GM18505 (cell line): ENCODE results near the gene CACNA2D3.

Source experiments
- ATAC-seq: cut with Tn5 transposase; IDR thresholded peaks from one replicate; pipeline ENCODE4 v1.9.1; 2021; ENCODE audit not compliant: unreplicated experiment
- POLR2A ChIP-seq: IDR thresholded peaks from 4 replicates; pipeline ENCODE4 v1.6.1; 2011; ENCODE audit warnings: borderline replicate concordance; ENCODE audit not compliant: insufficient read depth, insufficient read length; ENCODE audit errors: extremely low read depth

Gene CACNA2D3

DNA sequence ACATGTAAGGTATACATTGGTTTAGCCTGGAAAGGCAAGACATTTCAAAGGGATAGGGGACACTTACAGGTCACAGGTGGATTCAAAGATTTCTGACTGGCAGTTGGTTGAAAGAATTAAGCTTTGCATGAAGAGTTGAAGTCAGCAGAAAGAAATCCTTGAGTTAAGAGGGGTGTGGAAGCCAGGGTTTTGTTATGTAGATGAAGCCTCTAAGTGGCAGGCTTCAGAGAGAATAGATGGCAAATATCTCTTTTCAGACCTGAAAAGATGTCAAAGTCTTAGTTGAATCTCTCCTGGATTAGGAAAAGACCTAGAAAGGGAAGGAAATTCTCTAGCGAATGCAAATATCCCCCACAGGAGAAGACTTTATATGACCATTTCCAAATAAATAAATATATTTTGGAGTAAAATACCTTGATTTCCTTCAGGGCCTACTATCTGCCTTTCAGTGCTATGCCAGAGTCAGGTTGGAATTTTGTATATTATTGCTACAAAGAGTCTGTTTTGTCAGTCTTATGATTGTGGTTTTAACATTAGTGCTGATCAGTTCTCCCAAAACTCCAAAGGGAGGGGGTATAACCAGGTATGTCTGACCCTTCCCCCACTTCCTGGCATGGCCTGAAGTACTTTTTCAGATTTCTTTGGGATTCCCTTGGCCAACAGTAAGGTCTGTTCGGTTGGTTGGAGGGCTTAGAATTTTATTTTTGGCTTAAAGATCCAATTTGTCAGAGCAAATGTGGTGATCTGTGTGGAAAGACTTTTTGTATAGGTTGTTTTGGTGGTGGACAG lies 519.1 kb downstream of the CACNA2D3 start:
- ATAC-seq: no peak
- no peak for TF ChIP-seq POLR2A

- TF ChIP-seq POLR2A: no peak
- ATAC-seq: no peak
Measured at GRCh38 chr3:54642147-54642546, 519.8 kb downstream of the CACNA2D3 start.

DNA sequence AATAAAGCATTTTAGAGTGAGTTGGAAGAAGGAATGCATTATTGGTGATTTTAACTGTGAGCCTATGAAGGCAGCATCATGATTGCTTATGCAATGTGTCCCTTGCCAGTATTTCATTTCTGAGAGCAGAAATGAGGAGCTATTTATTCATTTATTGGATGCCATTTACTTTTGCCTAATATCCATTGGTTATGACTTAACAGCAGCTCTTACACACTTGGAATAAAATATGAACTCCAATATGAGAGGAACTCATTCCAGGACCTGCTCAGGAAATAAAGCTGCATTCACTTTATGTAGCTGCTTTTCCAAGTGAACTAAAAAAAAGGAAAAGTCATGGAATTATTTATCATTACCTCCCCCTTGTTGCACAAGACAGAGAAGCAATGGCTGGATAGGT lies 525.4 kb downstream of the CACNA2D3 start:
- no peak for ATAC-seq
- no peak for TF ChIP-seq POLR2A

GRCh38 chr3:54649551-54649950 lies 527.2 kb downstream of the CACNA2D3 start:
- no peak for ATAC-seq
- TF ChIP-seq POLR2A: no peak

DNA sequence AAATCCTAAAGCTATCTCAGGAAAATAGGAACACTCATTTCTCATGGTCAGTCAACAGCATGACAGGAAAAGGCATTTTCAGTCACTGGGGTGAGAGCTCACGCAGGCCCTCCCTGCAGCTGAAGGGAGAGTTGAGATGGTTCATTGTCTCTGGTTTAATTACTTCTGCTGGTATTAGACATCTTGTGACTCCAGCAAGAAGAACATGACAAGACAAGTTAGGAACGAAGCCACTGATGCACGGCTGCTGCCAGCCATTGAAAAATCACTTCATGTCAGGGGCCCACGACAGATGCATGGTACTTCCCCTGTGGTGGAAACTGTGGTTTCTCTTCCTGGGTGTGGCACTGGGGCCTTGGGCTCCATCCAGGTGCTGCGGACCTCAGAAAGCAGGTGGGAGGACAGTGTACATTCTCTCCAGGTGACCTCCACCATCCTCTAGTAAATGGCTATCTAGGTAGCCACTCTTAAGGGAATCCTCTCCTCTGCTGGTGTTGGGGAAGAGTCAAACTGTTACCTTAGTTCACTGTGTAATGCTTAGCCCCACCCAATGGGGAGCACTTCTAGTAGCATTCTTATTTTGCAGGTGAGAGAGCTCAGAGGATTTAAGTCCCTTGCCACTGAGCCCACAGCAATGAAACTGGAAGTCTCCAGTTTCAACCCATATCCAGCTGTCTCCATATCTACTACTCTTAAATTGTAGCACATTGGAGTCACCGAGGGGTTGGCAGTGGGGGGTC lies 531.3 kb downstream of the CACNA2D3 start:
- no peak for TF ChIP-seq POLR2A
- no peak for ATAC-seq

DNA sequence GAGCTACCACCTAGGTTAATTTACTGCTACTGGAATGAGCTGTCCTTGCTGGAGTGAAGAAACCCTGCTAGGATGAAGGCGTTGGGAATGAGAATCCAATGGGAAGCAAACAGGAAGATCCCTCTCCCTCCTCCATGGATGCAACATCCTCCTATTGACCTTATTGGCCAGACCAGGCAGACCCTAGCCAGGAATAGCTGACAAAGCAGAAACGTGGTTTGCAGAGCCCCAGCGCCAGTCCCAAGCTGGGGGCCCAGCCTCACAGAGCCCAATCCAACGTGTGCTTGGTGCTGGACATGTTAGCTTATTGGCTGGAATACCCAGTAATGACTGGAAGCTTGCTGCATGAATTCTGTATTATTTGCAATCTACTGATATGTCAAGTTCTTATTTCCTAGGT lies 532.4 kb downstream of the CACNA2D3 start:
- no peak for ATAC-seq
- TF ChIP-seq POLR2A: no peak

- no peak for TF ChIP-seq POLR2A
- ATAC-seq: no peak
Measured at GRCh38 chr3:54659347-54659746, 537.0 kb downstream of the CACNA2D3 start.

- ATAC-seq: no peak
- no peak for TF ChIP-seq POLR2A
Measured at GRCh38 chr3:54660714-54661132, 538.4 kb downstream of the CACNA2D3 start.

- no peak for TF ChIP-seq POLR2A
- ATAC-seq: no peak
Measured at GRCh38 chr3:54661151-54661550, 538.8 kb downstream of the CACNA2D3 start.

DNA sequence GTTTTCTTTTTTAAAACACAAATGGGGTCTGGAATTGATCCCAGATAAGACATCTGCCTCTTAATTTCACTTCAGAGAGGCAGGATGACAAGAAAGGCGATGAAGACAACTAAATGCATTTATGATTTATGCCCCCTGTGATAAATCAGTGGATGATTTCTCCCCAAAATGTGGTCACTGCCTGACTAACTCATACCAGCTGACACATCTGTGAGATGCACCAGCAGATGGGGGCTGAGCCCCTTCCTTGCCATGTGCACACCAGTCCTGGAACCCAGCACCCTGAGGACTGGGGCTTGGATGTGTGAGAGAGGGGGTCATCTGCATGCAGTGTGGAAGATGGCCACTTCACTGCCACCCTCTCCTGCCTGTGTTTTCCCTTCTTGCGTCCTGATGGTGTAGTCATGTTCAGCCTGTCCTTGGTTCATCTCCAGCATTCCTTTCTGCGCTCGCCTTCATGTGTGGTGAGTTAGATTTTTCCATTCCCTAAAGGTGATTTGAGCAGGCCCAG lies 541.2 kb downstream of the CACNA2D3 start:
- TF ChIP-seq POLR2A: no peak
- no peak for ATAC-seq

DNA sequence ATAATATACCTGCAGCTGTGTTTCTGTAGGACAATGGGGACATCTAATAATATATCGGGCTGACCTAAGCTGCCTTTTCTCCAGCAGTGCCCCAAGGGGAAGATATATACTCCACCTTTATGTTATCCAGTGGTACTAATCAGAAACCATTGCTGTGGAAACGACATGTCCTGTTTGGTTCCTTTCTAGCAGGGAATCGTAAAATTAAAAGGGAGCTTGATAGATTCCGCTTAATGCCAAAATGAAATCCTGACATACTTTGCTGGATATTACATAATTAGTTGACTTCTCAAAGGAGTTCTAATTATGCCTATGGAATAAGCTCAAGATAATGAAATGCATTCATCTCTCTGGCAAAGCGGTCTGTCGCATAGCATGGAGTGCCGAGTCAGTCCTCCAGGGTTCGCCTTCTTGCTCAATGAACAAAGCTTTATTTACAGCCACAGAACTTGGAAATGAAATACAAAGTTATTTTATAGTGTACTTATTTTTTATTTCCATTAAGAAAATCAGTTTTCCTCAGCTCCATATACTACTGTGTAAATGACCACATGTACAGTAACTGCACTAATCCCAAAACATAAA lies 542.8 kb downstream of the CACNA2D3 start:
- ATAC-seq: no peak
- TF ChIP-seq POLR2A: no peak

- no peak for ATAC-seq
- no peak for TF ChIP-seq POLR2A
Measured at GRCh38 chr3:54668236-54668635, 545.9 kb downstream of the CACNA2D3 start.

GRCh38 chr3:54670201-54671000 lies 548.0 kb downstream of the CACNA2D3 start:
- ATAC-seq: no peak
- TF ChIP-seq POLR2A: no peak

- TF ChIP-seq POLR2A: no peak
Measured at GRCh38 chr3:54671511-54671910, 549.2 kb downstream of the CACNA2D3 start.

DNA sequence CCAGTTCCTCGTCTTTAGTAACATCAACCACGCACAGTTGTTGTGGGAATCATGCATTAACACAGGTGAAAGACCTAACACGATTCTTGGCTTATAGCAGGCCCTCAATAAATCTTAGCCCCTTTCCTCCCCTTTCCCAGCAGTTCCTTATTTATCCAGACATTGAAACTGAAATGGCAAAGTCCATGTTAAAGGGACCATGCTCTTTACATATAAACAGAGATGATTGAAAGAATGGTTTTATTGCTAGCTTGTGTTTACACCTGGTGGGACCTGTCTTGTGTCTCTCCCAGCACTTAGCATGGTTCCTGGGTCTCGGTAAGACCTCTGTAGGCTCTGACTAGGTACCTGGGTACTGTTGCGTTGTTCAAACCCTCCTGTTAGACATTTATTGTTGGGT lies 553.7 kb downstream of the CACNA2D3 start:
- no peak for TF ChIP-seq POLR2A
- no peak for ATAC-seq

More at GRCh38 chr3:54671511-54671910, 549.2 kb downstream of the CACNA2D3 start:
- no peak for ATAC-seq
